ENCODE measurements around the gene SGCA. TPM values are rescaled to one million over a fixed set of nuclear protein-coding genes. Genes with fewer than 3 reads are reported as not detected.

SGCA gene
- total and polyA plus RNA-seq, 9 of the 15 experiments (the other 6 are each of a cell fraction or from before 2014, with no cell fraction given) = not detected

DNA sequence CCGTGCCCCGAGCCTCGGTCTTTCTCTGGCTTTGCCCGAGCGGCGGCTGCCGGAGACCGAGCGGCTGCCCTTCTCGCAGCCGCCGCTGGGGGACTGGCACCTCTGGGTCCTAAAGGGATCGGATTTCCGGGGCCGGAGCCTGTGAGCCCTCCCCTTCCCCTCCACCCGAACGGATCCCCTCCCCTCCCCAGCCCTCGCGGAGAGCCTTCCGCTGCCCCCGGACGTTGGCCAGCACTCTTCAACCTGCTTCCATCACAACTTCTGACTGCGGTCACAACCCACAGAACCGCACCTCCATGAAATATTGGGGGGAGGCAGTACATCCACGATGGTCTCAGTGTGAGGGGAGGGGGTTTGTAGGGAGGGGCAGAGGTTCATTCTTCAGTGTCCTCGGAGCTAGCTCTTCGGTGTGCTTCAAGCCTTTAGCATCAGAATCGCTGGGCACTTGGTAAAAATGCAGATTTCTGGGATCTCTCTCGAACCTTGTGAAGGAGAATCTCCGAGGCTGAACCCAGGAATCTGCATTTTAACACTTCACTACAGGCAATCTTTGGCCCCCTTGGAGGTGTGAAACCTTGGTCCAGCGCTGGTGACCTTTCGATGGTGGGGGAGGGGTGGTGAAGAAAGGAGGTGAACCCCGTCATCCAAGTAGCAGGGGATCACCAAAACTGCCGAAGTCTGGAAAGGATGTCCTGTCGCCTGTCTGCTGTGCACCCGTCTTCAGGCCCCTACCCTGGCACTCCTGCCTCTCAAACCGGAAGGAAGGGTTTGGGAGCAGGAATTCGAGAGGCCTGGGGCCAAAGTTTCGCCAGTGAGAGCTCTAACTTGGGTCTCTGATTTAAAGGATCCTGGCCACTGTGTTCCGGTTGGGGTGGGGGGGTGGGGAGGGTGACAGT, 14.5 kb upstream of the SGCA start (continued):
- TF ChIP-seq, protein P1, sequence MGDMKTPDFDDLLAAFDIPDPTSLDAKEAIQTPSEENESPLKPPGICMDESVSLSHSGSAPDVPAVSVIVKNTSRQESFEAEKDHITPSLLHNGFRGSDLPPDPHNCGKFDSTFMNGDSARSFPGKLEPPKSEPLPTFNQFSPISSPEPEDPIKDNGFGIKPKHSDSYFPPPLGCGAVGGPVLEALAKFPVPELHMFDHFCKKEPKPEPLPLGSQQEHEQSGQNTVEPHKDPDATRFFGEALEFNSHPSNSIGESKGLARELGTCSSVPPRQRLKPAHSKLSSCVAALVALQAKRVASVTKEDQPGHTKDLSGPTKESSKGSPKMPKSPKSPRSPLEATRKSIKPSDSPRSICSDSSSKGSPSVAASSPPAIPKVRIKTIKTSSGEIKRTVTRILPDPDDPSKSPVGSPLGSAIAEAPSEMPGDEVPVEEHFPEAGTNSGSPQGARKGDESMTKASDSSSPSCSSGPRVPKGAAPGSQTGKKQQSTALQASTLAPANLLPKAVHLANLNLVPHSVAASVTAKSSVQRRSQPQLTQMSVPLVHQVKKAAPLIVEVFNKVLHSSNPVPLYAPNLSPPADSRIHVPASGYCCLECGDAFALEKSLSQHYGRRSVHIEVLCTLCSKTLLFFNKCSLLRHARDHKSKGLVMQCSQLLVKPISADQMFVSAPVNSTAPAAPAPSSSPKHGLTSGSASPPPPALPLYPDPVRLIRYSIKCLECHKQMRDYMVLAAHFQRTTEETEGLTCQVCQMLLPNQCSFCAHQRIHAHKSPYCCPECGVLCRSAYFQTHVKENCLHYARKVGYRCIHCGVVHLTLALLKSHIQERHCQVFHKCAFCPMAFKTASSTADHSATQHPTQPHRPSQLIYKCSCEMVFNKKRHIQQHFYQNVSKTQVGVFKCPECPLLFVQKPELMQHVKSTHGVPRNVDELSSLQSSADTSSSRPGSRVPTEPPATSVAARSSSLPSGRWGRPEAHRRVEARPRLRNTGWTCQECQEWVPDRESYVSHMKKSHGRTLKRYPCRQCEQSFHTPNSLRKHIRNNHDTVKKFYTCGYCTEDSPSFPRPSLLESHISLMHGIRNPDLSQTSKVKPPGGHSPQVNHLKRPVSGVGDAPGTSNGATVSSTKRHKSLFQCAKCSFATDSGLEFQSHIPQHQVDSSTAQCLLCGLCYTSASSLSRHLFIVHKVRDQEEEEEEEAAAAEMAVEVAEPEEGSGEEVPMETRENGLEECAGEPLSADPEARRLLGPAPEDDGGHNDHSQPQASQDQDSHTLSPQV (IDR thresholded peaks at IDR 0.05) = no peak
- TF ChIP-seq, protein P2, sequence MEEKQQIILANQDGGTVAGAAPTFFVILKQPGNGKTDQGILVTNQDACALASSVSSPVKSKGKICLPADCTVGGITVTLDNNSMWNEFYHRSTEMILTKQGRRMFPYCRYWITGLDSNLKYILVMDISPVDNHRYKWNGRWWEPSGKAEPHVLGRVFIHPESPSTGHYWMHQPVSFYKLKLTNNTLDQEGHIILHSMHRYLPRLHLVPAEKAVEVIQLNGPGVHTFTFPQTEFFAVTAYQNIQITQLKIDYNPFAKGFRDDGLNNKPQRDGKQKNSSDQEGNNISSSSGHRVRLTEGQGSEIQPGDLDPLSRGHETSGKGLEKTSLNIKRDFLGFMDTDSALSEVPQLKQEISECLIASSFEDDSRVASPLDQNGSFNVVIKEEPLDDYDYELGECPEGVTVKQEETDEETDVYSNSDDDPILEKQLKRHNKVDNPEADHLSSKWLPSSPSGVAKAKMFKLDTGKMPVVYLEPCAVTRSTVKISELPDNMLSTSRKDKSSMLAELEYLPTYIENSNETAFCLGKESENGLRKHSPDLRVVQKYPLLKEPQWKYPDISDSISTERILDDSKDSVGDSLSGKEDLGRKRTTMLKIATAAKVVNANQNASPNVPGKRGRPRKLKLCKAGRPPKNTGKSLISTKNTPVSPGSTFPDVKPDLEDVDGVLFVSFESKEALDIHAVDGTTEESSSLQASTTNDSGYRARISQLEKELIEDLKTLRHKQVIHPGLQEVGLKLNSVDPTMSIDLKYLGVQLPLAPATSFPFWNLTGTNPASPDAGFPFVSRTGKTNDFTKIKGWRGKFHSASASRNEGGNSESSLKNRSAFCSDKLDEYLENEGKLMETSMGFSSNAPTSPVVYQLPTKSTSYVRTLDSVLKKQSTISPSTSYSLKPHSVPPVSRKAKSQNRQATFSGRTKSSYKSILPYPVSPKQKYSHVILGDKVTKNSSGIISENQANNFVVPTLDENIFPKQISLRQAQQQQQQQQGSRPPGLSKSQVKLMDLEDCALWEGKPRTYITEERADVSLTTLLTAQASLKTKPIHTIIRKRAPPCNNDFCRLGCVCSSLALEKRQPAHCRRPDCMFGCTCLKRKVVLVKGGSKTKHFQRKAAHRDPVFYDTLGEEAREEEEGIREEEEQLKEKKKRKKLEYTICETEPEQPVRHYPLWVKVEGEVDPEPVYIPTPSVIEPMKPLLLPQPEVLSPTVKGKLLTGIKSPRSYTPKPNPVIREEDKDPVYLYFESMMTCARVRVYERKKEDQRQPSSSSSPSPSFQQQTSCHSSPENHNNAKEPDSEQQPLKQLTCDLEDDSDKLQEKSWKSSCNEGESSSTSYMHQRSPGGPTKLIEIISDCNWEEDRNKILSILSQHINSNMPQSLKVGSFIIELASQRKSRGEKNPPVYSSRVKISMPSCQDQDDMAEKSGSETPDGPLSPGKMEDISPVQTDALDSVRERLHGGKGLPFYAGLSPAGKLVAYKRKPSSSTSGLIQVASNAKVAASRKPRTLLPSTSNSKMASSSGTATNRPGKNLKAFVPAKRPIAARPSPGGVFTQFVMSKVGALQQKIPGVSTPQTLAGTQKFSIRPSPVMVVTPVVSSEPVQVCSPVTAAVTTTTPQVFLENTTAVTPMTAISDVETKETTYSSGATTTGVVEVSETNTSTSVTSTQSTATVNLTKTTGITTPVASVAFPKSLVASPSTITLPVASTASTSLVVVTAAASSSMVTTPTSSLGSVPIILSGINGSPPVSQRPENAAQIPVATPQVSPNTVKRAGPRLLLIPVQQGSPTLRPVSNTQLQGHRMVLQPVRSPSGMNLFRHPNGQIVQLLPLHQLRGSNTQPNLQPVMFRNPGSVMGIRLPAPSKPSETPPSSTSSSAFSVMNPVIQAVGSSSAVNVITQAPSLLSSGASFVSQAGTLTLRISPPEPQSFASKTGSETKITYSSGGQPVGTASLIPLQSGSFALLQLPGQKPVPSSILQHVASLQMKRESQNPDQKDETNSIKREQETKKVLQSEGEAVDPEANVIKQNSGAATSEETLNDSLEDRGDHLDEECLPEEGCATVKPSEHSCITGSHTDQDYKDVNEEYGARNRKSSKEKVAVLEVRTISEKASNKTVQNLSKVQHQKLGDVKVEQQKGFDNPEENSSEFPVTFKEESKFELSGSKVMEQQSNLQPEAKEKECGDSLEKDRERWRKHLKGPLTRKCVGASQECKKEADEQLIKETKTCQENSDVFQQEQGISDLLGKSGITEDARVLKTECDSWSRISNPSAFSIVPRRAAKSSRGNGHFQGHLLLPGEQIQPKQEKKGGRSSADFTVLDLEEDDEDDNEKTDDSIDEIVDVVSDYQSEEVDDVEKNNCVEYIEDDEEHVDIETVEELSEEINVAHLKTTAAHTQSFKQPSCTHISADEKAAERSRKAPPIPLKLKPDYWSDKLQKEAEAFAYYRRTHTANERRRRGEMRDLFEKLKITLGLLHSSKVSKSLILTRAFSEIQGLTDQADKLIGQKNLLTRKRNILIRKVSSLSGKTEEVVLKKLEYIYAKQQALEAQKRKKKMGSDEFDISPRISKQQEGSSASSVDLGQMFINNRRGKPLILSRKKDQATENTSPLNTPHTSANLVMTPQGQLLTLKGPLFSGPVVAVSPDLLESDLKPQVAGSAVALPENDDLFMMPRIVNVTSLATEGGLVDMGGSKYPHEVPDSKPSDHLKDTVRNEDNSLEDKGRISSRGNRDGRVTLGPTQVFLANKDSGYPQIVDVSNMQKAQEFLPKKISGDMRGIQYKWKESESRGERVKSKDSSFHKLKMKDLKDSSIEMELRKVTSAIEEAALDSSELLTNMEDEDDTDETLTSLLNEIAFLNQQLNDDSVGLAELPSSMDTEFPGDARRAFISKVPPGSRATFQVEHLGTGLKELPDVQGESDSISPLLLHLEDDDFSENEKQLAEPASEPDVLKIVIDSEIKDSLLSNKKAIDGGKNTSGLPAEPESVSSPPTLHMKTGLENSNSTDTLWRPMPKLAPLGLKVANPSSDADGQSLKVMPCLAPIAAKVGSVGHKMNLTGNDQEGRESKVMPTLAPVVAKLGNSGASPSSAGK (IDR thresholded peaks at IDR 0.05) = no peak; the same call in 1 of the 2 replicates
- 0 out of 2 replicates have a peak, but pooled peaks have one; percentile 13 for TF ChIP-seq EGR1 (conservative IDR thresholded peaks at IDR 0.05)
- TF ChIP-seq, protein P3, sequence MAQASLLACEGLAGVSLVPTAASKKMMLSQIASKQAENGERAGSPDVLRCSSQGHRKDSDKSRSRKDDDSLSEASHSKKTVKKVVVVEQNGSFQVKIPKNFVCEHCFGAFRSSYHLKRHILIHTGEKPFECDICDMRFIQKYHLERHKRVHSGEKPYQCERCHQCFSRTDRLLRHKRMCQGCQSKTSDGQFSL (CRISPR knock-in tag; IDR thresholded peaks at IDR 0.05) = no peak
- TF ChIP-seq, protein P3 (tag; IDR thresholded peaks at IDR 0.05) = peak in 1 of 2 experiments; percentile 65; a peak in 2 of 4 replicates
- no peak for TF ChIP-seq ZNF444 (CRISPR knock-in tag; IDR thresholded peaks at IDR 0.05)
- TF ChIP-seq ETV1 (tag; conservative IDR thresholded peaks at IDR 0.05; ENCODE audit: low read depth) = peak; percentile 92
- 0 out of 2 replicates have a peak, but pooled peaks have one; percentile 35 for TF ChIP-seq SUPT5H (IDR thresholded peaks at IDR 0.05)
- TF ChIP-seq SIN3A (IDR thresholded peaks at IDR 0.05; ENCODE audit: borderline replicate concordance in 2 of 2, control insufficient read depth in 1 of 2, low read depth in 2 of 2, low read length in 2 of 2) = 0 out of 4 replicates have a peak, but pooled peaks have one; percentile 43 to 77
